HCT116 (cell line): ENCODE data around the gene ROCK1.

ENCODE experiments used
- CTCF ChIP-seq, 3 experiments: fragments of 200-600 bp in 1 of 3; sonication (generic) in 1 of 3; IDR thresholded peaks in 2 of 3; conservative IDR thresholded peaks in 1 of 3; 2 replicates each; pipeline ENCODE4 v1.5.1; 2012 to 2017; ENCODE audit warnings: low read depth in 2 of 3, low read length in 2 of 3, antibody characterized with exemption in 1 of 3, borderline replicate concordance in 1 of 3, control low read depth in 1 of 3, mild to moderate bottlenecking in 1 of 3, mixed read lengths in 1 of 3, mixed run types in 1 of 3, moderate library complexity in 1 of 3; ENCODE audit not compliant: insufficient read depth in 1 of 3
- EZH2phosphoT487 ChIP-seq: fragments of 200-600 bp; IDR thresholded peaks from 2 replicates; pipeline ENCODE4 v1.6.1; 2018; ENCODE audit warnings: antibody characterized with exemption, borderline replicate concordance
- MAX ChIP-seq: IDR thresholded peaks from 2 replicates; pipeline ENCODE4 v1.6.1; 2012
- POLR2AphosphoS5 ChIP-seq: IDR thresholded peaks from 2 replicates; pipeline ENCODE4 v1.6.1; 2011; ENCODE audit warnings: mild to moderate bottlenecking, low read depth, low read length, moderate library complexity
- REST ChIP-seq: IDR thresholded peaks from 2 replicates; pipeline ENCODE4 v1.6.1; 2012; ENCODE audit warnings: low read depth

GRCh38 chr18:21064347-21064746 lies 47.3 kb downstream of the ROCK1 start:
- TF ChIP-seq MAX (no peak), EZH2phosphoT487 (no peak), POLR2AphosphoS5 (no peak), CTCF (IDR thresholded peaks at IDR 0.05 in 2 of 3, conservative IDR thresholded peaks at IDR 0.05 in 1 of 3; ENCODE audit: borderline replicate concordance in 1 of 3, insufficient read depth in 1 of 3, low read depth in 2 of 3, low read length in 2 of 3) (no peak), REST (no peak)
